CD4-positive, alpha-beta memory T cell (primary cell): Measurements from ENCODE around the gene WIPF3. TPM values are rescaled to one million over a fixed set of nuclear protein-coding genes. Genes with fewer than 3 reads are reported as not detected.

Experiments used
- CTCF ChIA-PET: fragments of 350-600 bp; sonication (Branson Sonifier 250); formaldehyde crosslinking; loops from one replicate; lab custom pipeline; 2021; ENCODE audit warnings: inconsistent platforms; ENCODE audit not compliant: partially characterized antibody; lab: Charles Lee
- POLR2A ChIA-PET: fragments of 350-600 bp; sonication (Branson Sonifier 250); formaldehyde crosslinking; loops from one replicate; lab custom pipeline; 2021; ENCODE audit not compliant: partially characterized antibody; lab: Charles Lee
- DNase-seq, 5 donors: peaks; one replicate each; pipeline versions ENCODE4 v3.0.0 to v3.0.0-alpha.2; 2020 to 2022; ENCODE audit warnings: mixed read lengths in 1 of 5
- H3K27ac ChIP-seq: one replicate; pipeline ENCODE4 v1.7.0; 2013; ENCODE audit warnings: low read depth, low read length
- H3K27me3 ChIP-seq: 2 replicates; pipeline ENCODE4 v1.7.0; 2013; ENCODE audit warnings: mild to moderate bottlenecking, low read length, moderate library complexity; ENCODE audit not compliant: insufficient read depth
- H3K36me3 ChIP-seq: 2 replicates; pipeline ENCODE4 v1.7.0; 2013; ENCODE audit warnings: mild to moderate bottlenecking, low read length, moderate library complexity; ENCODE audit not compliant: insufficient read depth
- H3K4me1 ChIP-seq: 2 replicates; pipeline ENCODE4 v1.7.0; 2013; ENCODE audit warnings: mild to moderate bottlenecking, low read length, moderate library complexity; ENCODE audit not compliant: insufficient read depth
- H3K4me3 ChIP-seq, 2 donors: one replicate each; pipeline ENCODE4 v1.7.0; 2013; ENCODE audit warnings: low read length in 2 of 2, mild to moderate bottlenecking in 1 of 2
- H3K9me3 ChIP-seq, 2 donors: one replicate each; pipeline ENCODE4 v1.7.0; 2013; ENCODE audit warnings: low read length in 2 of 2, control low read depth in 1 of 2; ENCODE audit not compliant: control insufficient read depth in 1 of 2
- H3K27ac Mint-ChIP-seq, 7 donors: one replicate each; pipeline ENCODE4 v1.8.0; 2020 to 2021; ENCODE audit warnings: mixed read lengths in 7 of 7, mild to moderate bottlenecking in 6 of 7, inconsistent platforms in 3 of 7, moderate library complexity in 3 of 7
- H3K27me3 Mint-ChIP-seq, 2 donors: one replicate each; pipeline ENCODE4 v1.8.0; 2020 to 2021; ENCODE audit warnings: mixed read lengths in 2 of 2
- H3K36me3 Mint-ChIP-seq, 2 donors: one replicate each; pipeline ENCODE4 v1.8.0; 2020 to 2021; ENCODE audit warnings: mixed read lengths in 2 of 2, inconsistent platforms in 1 of 2, mild to moderate bottlenecking in 1 of 2
- H3K4me1 Mint-ChIP-seq, 4 donors: one replicate each; pipeline ENCODE4 v1.8.0; 2020 to 2021; ENCODE audit warnings: mixed read lengths in 4 of 4, mild to moderate bottlenecking in 1 of 4
- H3K4me3 Mint-ChIP-seq, 8 donors: one replicate each; pipeline ENCODE4 v1.8.0; 2020 to 2021; ENCODE audit warnings: mixed read lengths in 8 of 8, mild to moderate bottlenecking in 7 of 8, moderate library complexity in 6 of 8, inconsistent platforms in 3 of 8
- H3K9me3 Mint-ChIP-seq, 8 donors: one replicate each; pipeline ENCODE4 v1.8.0; 2020 to 2021; ENCODE audit warnings: mixed read lengths in 8 of 8, mild to moderate bottlenecking in 5 of 8, inconsistent platforms in 3 of 8, moderate library complexity in 1 of 8
- intact Hi-C: fragments of 100-400 bp; cut with micrococcal nuclease; formaldehyde crosslinking; loops from one replicate; pipeline ENCODE4 v1.15.1; 2023
- polyA plus RNA-seq, 2 donors: library from polyadenylated mRNA; unstranded; fragments of 300-500 nt; fragmentation: Illumina TruSeq; gene quantifications; one replicate each; pipeline ENCODE4 v1.2.3, GENCODE V29; 2021
- total RNA-seq, 2 experiments: library from RNA; stranded (reverse); gene quantifications; one replicate each; pipeline ENCODE4 v1.2.3, GENCODE V29; 2021

WIPF3 gene
- not detected for total RNA-seq
- polyA plus RNA-seq, result not detected

DNA sequence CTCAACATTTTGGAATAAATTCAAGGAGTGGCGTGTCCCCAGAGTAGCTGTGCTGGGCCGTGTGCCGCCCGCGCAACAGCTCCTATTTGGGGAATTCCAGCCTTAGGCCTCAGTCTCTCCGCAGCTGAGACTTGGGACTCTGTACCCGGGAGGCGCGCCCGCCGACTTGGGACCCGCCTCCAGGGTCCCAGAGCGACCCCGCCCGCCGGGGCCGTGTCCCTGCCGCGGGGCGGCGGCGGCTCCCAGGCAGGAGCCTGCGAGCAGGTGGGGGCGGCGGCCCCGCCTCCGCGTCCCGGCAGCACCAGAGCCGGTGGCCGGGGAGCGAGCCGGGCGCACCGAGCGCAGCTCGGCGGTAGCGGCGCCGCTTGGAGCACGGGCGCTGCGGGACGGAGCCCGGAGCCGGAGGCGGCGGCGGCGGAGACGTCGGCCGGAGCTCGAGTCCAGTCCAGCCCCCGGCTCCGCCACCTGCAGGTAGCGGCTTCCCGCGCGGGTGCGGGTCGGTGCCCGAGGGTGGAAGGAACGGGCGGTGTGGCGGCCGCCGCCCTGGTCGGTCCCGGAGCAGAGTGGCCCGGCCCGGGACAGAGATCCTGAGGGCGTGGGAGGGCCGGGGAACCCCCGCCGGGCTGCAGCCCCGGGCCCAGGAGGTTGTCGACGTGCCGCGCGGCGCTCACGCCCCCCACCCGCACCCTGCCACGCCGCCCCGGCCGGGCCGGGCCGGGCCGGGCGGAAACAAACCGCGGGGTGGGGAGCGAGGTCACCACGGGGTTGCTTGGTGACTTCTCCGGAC, at the start of gene WIPF3:
Gene WIPF3 (plus strand): TSS at position 301 of the 787 bp plus-strand sequence. CDS start 28,217 bp downstream, outside the sequence.
- Histone ChIP-seq H3K4me3 (no peak within 1 kb of the TSS), H3K4me1 (no peaks in the 10 kb centered on the region), H3K27ac (no peak within 1 kb of the TSS), H3K9me3 (no peaks in the 10 kb centered on the region), H3K36me3 (no peaks in the 10 kb centered on the region), H3K27me3 (no peaks in the 10 kb centered on the region)
- Mint-ChIP-seq H3K4me1 (peaks cover 0 to 6% (median 3%) of the 10 kb centered on the region in 4 donors), H3K4me3 (peak within 1 kb of the TSS in 4 of 8 donors; percentile 21 to 49 (median 25)), H3K36me3 (no peaks in the 10 kb centered on the region), H3K9me3 (peaks cover 0 to 5% (median 0%) of the 10 kb centered on the region in 8 donors), H3K27me3 (peaks cover 55% of the 10 kb centered on the region in 2 donors), H3K27ac (no peak within 1 kb of the TSS)
- no peak for DNase-seq
- CTCF ChIA-PET, result no interaction called here
- intact Hi-C loops, result no loop called here
- POLR2A ChIA-PET, result no interaction called here

- H3K36me3 Mint-ChIP-seq, result no peaks in the 10 kb centered on the region
- H3K27ac ChIP-seq, result no peak overlapping the region
- peaks cover 0 to 2% (median 0%) of the 10 kb centered on the region in 8 donors for H3K9me3 Mint-ChIP-seq
- peaks cover 9 to 19% of the 10 kb centered on the region in 2 donors for H3K27me3 Mint-ChIP-seq
- H3K4me3 Mint-ChIP-seq, result no peak overlapping the region
- DNase-seq, result no peak
- no peaks in the 10 kb centered on the region for H3K27me3 ChIP-seq
- no peaks in the 10 kb centered on the region for H3K9me3 ChIP-seq
- no peaks in the 10 kb centered on the region for H3K4me1 Mint-ChIP-seq
- H3K4me1 ChIP-seq, result no peaks in the 10 kb centered on the region
- POLR2A ChIA-PET, result no interaction called here
- no peak overlapping the region for H3K27ac Mint-ChIP-seq
- intact Hi-C loops, result no loop called here
- CTCF ChIA-PET, result no interaction called here
- no peak overlapping the region for H3K4me3 ChIP-seq
- no peaks in the 10 kb centered on the region for H3K36me3 ChIP-seq
Observed at GRCh38 chr7:29763266-29763665, 43.0 kb upstream of the WIPF3 start.

- Mint-ChIP-seq H3K27me3 (peaks cover 9 to 19% of the 10 kb centered on the region in 2 donors), H3K4me1 (no peaks in the 10 kb centered on the region), H3K9me3 (peaks cover 0 to 2% (median 0%) of the 10 kb centered on the region in 8 donors), H3K36me3 (no peaks in the 10 kb centered on the region), H3K27ac (no peak overlapping the region), H3K4me3 (no peak overlapping the region)
- no peaks in the 10 kb centered on the region for H3K4me1 ChIP-seq
- H3K9me3 ChIP-seq, result no peaks in the 10 kb centered on the region
- POLR2A ChIA-PET, result no interaction called here
- CTCF ChIA-PET, result no interaction called here
- no peaks in the 10 kb centered on the region for H3K36me3 ChIP-seq
- H3K27ac ChIP-seq, result no peak overlapping the region
- DNase-seq, result no peak
- intact Hi-C loops, result no loop called here
- no peaks in the 10 kb centered on the region for H3K27me3 ChIP-seq
- no peak overlapping the region for H3K4me3 ChIP-seq
Observed at GRCh38 chr7:29764227-29764626, 42.1 kb upstream of the WIPF3 start.

DNA sequence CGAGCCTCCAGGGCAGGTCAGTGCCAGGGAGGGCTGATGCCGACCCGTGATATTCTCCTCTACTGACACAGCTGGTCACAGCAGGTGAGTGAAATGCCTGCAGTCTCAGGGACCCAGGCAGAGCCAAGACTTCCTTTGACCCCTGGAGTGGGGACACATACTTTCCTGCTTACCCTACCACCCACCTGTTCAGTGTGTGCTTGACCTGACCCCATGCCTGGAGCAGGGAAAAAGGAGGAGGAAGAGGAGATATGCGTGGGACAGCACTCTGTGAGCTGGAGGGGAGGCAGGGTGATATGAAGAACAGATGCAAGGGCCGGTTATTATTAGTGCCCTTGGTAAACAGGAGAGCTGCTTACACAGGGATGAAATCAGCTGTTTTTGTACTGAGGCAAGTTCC, 40.8 kb upstream of the WIPF3 start:
- H3K4me1 ChIP-seq, result no peaks in the 10 kb centered on the region
- no peak overlapping the region for H3K4me3 ChIP-seq
- H3K27ac ChIP-seq, result no peak overlapping the region
- no peak for DNase-seq
- CTCF ChIA-PET, result no interaction called here
- no peaks in the 10 kb centered on the region for H3K36me3 Mint-ChIP-seq
- no peak overlapping the region for H3K27ac Mint-ChIP-seq
- peaks cover 9 to 19% of the 10 kb centered on the region in 2 donors for H3K27me3 Mint-ChIP-seq
- peaks cover 0 to 2% (median 0%) of the 10 kb centered on the region in 8 donors for H3K9me3 Mint-ChIP-seq
- H3K27me3 ChIP-seq, result no peaks in the 10 kb centered on the region
- no peaks in the 10 kb centered on the region for H3K4me1 Mint-ChIP-seq
- no peak overlapping the region for H3K4me3 Mint-ChIP-seq
- intact Hi-C loops, result no loop called here
- POLR2A ChIA-PET, result no interaction called here
- no peaks in the 10 kb centered on the region for H3K36me3 ChIP-seq
- no peaks in the 10 kb centered on the region for H3K9me3 ChIP-seq

- Histone ChIP-seq H3K27me3 (no peaks in the 10 kb centered on the region), H3K4me3 (no peak overlapping the region), H3K36me3 (no peaks in the 10 kb centered on the region), H3K27ac (no peak overlapping the region), H3K9me3 (no peaks in the 10 kb centered on the region), H3K4me1 (no peaks in the 10 kb centered on the region)
- H3K27ac Mint-ChIP-seq, result no peak overlapping the region
- no peak overlapping the region for H3K4me3 Mint-ChIP-seq
- peaks cover 0 to 13% (median under 1%) of the 10 kb centered on the region in 8 donors for H3K9me3 Mint-ChIP-seq
- DNase-seq, result no peak
- POLR2A ChIA-PET, result no interaction called here
- CTCF ChIA-PET, result no interaction called here
- intact Hi-C loops, result no loop called here
- peaks cover 4 to 18% of the 10 kb centered on the region in 2 donors for H3K27me3 Mint-ChIP-seq
- no peaks in the 10 kb centered on the region for H3K36me3 Mint-ChIP-seq
- H3K4me1 Mint-ChIP-seq, result no peaks in the 10 kb centered on the region
Observed at GRCh38 chr7:29770371-29770770, 35.9 kb upstream of the WIPF3 start.

GRCh38 chr7:29771081-29771816, 35.1 kb upstream of the WIPF3 start:
- Mint-ChIP-seq H3K9me3 (peaks cover 0 to 13% (median 2%) of the 10 kb centered on the region in 8 donors), H3K36me3 (no peaks in the 10 kb centered on the region), H3K4me1 (no peaks in the 10 kb centered on the region), H3K27ac (no peak overlapping the region), H3K4me3 (no peak overlapping the region), H3K27me3 (peaks cover 2 to 10% of the 10 kb centered on the region in 2 donors)
- H3K4me3 ChIP-seq, result no peak overlapping the region
- no peaks in the 10 kb centered on the region for H3K36me3 ChIP-seq
- H3K4me1 ChIP-seq, result no peaks in the 10 kb centered on the region
- DNase-seq, result no peak
- intact Hi-C loops, result no loop called here
- no peak overlapping the region for H3K27ac ChIP-seq
- H3K9me3 ChIP-seq, result no peaks in the 10 kb centered on the region
- CTCF ChIA-PET, result no interaction called here
- POLR2A ChIA-PET, result no interaction called here
- no peaks in the 10 kb centered on the region for H3K27me3 ChIP-seq

DNA sequence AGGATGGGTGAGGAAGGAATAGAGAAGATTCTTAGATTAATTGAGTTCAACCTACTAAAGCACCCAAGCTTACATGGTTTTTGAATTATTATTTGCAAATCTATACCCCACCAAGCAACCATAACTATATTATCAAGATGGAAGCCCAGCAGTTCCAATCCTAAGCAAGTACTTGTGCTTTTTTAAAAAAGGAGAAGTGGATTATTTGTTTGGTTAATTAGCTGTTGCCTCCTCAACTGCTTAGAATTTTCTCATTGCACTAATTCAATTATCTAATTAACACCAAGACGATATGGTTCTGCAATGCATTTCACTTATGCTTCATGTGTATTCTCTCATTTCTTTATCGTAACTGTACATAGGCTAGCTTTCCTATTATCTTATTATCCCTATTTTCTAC, 27.3 kb upstream of the WIPF3 start:
- Mint-ChIP-seq H3K36me3 (no peaks in the 10 kb centered on the region), H3K27me3 (peaks cover 6 to 13% of the 10 kb centered on the region in 2 donors), H3K4me1 (no peaks in the 10 kb centered on the region), H3K9me3 (peaks cover 0 to 5% (median 2%) of the 10 kb centered on the region in 8 donors), H3K4me3 (no peak overlapping the region), H3K27ac (no peak overlapping the region)
- Histone ChIP-seq H3K9me3 (no peaks in the 10 kb centered on the region), H3K4me1 (no peaks in the 10 kb centered on the region), H3K27ac (no peak overlapping the region), H3K27me3 (no peaks in the 10 kb centered on the region), H3K36me3 (no peaks in the 10 kb centered on the region), H3K4me3 (no peak overlapping the region)
- ChIA-PET POLR2A (no interaction called here), CTCF (no interaction called here)
- intact Hi-C loops, result no loop called here
- no peak for DNase-seq
